Measurements from ENCODE around the gene CDK17.
"Not testable (repeated sequence)": the region's sequence is repeated elsewhere in the genome, so short reads cannot be mapped to it uniquely, and the experiment has no call there.

Gene CDK17

DNA sequence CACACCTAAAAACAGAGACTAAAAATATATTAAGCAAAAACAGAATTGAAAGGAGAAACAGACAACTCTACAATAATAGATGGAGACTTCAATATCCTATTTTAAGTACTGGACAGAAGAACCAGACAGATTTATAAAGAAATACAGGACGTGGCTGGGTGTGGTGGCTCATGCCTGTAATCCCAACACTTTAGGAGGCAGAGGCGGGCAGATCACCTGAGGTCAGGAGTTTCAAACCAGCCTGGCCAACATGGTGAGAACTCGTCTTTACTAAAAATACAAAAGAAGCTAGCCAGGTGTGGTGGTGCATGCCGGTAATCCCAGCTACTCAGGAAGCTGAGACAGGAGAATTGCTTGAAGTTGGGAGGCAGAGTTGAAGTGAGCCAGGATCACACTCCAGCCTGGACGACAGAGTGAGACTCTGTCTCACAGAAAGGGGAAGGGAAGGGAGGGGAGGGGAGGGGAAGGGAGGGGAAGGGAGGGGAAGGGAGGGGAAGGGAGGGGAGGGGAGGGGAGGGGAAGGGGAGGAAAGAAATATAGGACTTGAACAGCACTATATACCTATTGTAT, 53.0 kb downstream of the CDK17 start:
- Histone ChIP-seq H3K27me3 (ENCODE audit: control insufficient read depth, insufficient read depth, low read length) (no peaks in the 10 kb centered on the region), H3K4me3 (ENCODE audit: low read depth, low read length) (no peak overlapping the region), H3K27ac (no peak overlapping the region), H3K36me3 (ENCODE audit: control insufficient read depth, insufficient read depth, low read length) (no peaks in the 10 kb centered on the region), H3K4me2 (ENCODE audit: low read length) (no peak overlapping the region), H3K79me2 (peaks cover 34% of the 10 kb centered on the region), H3K4me1 (peaks cover 5% of the 10 kb centered on the region), H3K9me3 (ENCODE audit: control insufficient read depth, low read length) (no peaks in the 10 kb centered on the region), H3K9ac (no peak overlapping the region), H2AFZ (no peak overlapping the region)
- TF ChIP-seq, protein P1, sequence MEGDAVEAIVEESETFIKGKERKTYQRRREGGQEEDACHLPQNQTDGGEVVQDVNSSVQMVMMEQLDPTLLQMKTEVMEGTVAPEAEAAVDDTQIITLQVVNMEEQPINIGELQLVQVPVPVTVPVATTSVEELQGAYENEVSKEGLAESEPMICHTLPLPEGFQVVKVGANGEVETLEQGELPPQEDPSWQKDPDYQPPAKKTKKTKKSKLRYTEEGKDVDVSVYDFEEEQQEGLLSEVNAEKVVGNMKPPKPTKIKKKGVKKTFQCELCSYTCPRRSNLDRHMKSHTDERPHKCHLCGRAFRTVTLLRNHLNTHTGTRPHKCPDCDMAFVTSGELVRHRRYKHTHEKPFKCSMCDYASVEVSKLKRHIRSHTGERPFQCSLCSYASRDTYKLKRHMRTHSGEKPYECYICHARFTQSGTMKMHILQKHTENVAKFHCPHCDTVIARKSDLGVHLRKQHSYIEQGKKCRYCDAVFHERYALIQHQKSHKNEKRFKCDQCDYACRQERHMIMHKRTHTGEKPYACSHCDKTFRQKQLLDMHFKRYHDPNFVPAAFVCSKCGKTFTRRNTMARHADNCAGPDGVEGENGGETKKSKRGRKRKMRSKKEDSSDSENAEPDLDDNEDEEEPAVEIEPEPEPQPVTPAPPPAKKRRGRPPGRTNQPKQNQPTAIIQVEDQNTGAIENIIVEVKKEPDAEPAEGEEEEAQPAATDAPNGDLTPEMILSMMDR (IDR thresholded peaks at IDR 0.05), result no peak

DNA sequence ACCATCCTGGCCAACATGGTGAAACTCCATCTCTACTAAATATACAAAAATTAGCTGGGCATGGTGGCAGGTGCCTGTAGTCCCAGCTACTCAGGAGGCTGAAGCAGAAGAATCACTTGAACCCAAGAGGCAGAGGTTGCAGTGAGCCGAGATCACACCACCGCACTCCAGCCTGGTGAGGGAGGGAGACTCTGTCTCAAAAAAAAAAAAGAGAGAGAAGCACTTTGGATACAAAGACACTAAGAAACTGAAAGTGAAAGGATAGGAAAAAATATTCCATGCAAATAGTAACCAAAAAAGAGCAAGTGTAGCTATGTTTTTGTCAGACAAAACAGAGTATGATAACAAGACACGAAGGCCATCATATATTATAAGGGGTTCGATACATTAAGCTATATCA, 53.5 kb downstream of the CDK17 start:
- not testable (repeated sequence) for H3K9me3 ChIP-seq (ENCODE audit: control insufficient read depth, low read length); H2AFZ ChIP-seq; H3K4me2 ChIP-seq (ENCODE audit: low read length); H3K27ac ChIP-seq; H3K36me3 ChIP-seq (ENCODE audit: control insufficient read depth, insufficient read depth, low read length); H3K9ac ChIP-seq; H3K4me1 ChIP-seq; H3K4me3 ChIP-seq (ENCODE audit: low read depth, low read length); H3K27me3 ChIP-seq (ENCODE audit: control insufficient read depth, insufficient read depth, low read length)
- H3K79me2 ChIP-seq, result peaks cover 34% of the 10 kb centered on the region

DNA sequence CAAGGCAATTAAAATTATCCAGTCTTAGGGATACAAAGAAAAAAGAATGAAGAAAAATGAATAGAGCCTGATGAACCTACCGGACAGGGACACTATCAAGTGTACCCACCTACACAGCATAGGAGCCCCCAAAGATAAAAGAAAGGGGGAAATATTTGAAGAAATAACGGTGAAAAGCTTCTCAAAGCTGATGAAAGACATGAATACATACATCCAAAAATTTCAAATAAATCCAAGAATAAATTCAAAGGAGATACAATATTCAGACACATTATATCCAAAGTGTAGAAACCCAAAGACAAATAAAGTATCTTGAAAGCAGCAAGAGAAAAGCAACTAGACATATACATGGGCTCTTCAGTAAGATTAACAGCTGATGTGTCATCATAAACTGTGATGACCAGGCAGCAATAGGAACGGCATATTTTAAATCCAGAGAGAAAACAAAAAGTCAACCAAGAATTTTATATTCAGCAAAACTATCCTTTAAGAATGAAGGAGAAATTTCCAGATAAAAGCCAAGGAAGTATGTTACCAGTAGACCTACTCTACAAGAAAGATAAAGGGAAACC, 56.0 kb downstream of the CDK17 start:
- Histone ChIP-seq H3K4me3 (ENCODE audit: low read depth, low read length) (no peak overlapping the region), H3K4me1 (no peaks in the 10 kb centered on the region), H2AFZ (no peak overlapping the region), H3K9me3 (ENCODE audit: control insufficient read depth, low read length) (no peaks in the 10 kb centered on the region), H3K27me3 (ENCODE audit: control insufficient read depth, insufficient read depth, low read length) (no peaks in the 10 kb centered on the region), H3K9ac (no peak overlapping the region), H3K27ac (no peak overlapping the region), H3K36me3 (ENCODE audit: control insufficient read depth, insufficient read depth, low read length) (no peaks in the 10 kb centered on the region), H3K79me2 (peaks cover 36% of the 10 kb centered on the region), H3K4me2 (ENCODE audit: low read length) (no peak overlapping the region)
- TF ChIP-seq, protein P1 (IDR thresholded peaks at IDR 0.05), result no peak

DNA sequence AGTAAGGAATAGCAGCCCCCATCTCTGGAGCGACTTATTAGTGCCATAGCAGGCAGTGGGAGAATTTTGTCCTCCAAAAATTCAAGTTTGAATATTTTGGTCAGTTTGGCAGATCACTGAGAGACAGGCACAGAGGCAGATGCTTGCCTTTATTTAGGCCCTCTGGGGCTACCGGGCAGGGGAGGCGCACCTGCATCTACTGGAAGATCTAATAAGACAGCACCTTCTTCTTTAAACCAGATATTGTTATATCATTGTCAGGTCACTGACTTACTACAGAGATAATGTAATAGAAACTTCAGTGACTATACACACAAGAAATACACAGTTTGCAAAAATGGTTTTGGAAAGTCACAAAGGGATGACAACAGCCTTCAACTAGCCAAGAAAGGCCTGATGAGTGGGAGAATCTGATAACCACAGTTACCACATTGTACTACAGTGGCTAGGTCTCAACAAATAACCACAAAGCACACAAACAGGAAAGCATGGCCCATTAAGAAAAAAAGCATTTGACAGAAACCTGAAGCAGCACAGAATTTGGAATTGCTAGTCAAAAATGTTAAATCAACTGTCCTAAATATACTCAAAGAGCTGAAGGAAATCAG, 56.8 kb downstream of the CDK17 start:
- H3K4me1 ChIP-seq, result no peaks in the 10 kb centered on the region
- no peaks in the 10 kb centered on the region for H3K9me3 ChIP-seq (ENCODE audit: control insufficient read depth, low read length)
- H3K4me2 ChIP-seq (ENCODE audit: low read length), result no peak overlapping the region
- TF ChIP-seq, protein P1 (IDR thresholded peaks at IDR 0.05), result no peak
- no peak overlapping the region for H2AFZ ChIP-seq
- H3K27ac ChIP-seq, result no peak overlapping the region
- H3K36me3 ChIP-seq (ENCODE audit: control insufficient read depth, insufficient read depth, low read length), result no peaks in the 10 kb centered on the region
- H3K27me3 ChIP-seq (ENCODE audit: control insufficient read depth, insufficient read depth, low read length), result no peaks in the 10 kb centered on the region
- H3K79me2 ChIP-seq, result peaks cover 36% of the 10 kb centered on the region
- no peak overlapping the region for H3K9ac ChIP-seq
- H3K4me3 ChIP-seq (ENCODE audit: low read depth, low read length), result no peak overlapping the region

DNA sequence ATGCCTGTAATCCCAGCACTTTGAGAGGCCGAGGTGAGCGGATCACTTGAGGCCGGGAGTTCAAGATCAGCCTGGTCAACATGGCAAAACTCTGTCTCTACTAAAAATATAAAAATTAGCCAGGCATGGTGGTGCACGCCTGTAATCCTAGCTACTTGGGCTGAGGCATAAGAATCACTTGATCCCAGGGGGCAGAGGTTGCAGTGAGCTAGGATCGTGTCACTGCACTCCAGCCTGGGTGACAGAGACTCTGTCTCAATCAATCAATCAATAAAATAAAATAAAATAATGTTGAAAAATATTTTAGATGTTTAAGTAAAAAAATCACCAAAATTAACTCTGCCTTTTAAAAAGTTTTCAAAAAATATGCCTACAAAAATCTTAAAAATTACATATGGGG, 60.6 kb downstream of the CDK17 start:
- not testable (repeated sequence) for H3K4me2 ChIP-seq (ENCODE audit: low read length); H3K27ac ChIP-seq; H3K4me1 ChIP-seq; H3K4me3 ChIP-seq (ENCODE audit: low read depth, low read length); H3K36me3 ChIP-seq (ENCODE audit: control insufficient read depth, insufficient read depth, low read length); H3K9ac ChIP-seq; H3K27me3 ChIP-seq (ENCODE audit: control insufficient read depth, insufficient read depth, low read length); H3K9me3 ChIP-seq (ENCODE audit: control insufficient read depth, low read length); H2AFZ ChIP-seq
- peaks cover 32% of the 10 kb centered on the region for H3K79me2 ChIP-seq
